Epithelial cell of umbilical artery (primary cell): ENCODE measurements around the gene ING1. TPM values are rescaled to one million over a fixed set of nuclear protein-coding genes. Genes with fewer than 3 reads are reported as not detected.

Experiments used
- total RNA-seq: library from RNA; depleted of rRNA; stranded (reverse); fragments of >200 nt; gene quantifications from 2 replicates; pipeline ENCODE4 v1.2.3, GENCODE V29; 2014

Gene ING1
- 10.0 and 13.6 TPM in 2 replicates for total RNA-seq

GRCh38 chr13:110713642-110713952 is at the start of gene ING1:
Gene ING1 (plus strand): TSS chr13:110713700. CDS start chr13:110714150, 450 bp downstream.

GRCh38 chr13:110705826-110706569 is 7.5 kb upstream of the ING1 start, which contains the start of gene CARS2:
Gene CARS2 (minus strand): TSS chr13:110706116. CDS start chr13:110706093, 23 bp downstream.

Other genes starting within 250 kb of the ING1 start
- gene RAB20, start 152.0 kb upstream of the ING1 start, total RNA-seq, result 2.4 and 2.6 TPM in 2 replicates
- 11.7 and 15.3 TPM in 2 replicates for gene NAXD, start 98.2 kb upstream of the ING1 start, total RNA-seq
- 52.1 and 70.5 TPM in 2 replicates for gene CARS2, start 7.6 kb upstream of the ING1 start, total RNA-seq
- gene ANKRD10, start 201.4 kb downstream of the ING1 start, total RNA-seq, result 54.6 and 58.4 TPM in 2 replicates